ENCODE results near the gene IRF9.

The IRF9 gene

DNA sequence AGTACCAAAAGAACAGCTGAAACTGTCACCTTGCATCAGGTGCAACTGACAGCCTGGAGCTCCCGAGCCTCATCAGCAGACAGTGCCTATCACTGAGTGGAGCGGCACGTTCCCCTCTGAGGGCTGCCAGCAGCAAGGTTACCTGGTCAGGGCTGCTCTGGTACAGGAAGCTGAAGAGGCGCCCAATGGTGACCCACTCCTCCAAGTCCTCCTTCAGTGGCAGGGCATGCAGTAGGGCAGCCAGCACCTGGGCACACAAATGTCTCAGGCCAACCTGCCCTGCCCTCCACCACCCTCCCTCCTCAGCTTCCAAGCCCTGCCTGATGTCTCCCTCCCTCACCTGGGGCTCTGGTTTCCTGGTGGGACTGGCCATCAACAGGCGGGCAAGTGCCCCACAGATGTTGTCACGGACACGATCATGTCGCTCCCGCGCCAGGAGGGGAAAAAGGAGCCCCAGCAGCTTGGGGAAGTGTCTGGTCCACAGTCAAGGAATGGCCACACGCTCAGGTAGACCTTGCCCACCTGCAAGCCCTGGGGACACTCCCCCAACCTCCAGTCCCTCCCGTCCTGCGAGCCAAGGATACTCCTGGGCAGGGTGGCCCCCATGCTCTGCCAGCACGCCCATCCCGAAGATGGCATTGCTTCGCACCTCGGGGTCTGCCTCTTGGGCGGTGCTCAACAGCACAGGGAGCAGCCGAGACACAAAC lies 20.5 kb downstream of the IRF9 start:
- DNase-seq (ENCODE audit: extremely low spot score): no peak
- TF ChIP-seq CTBP1 (IDR thresholded peaks at IDR 0.05; ENCODE audit: borderline replicate concordance): no peak
- no peak for TF ChIP-seq FOXA1 (IDR thresholded peaks at IDR 0.05)
- TF ChIP-seq SP1 (IDR thresholded peaks at IDR 0.05): no peak
- no peak for TF ChIP-seq ARNT (IDR thresholded peaks at IDR 0.05)
- TF ChIP-seq HDGF (IDR thresholded peaks at IDR 0.05; ENCODE audit: borderline replicate concordance): no peak
- ChIA-PET CTCF (interaction anchor here (1.1 to 2.1 kb wide), 2 partner anchors 20 to 123 kb away, joined by 3 to 10 read pairs; partner anchors contain the start of gene IRF9), POLR2A (interaction anchor here (1.3 to 3.2 kb wide), 5 partner anchors 7 to 68 kb away, joined by 4 to 15 read pairs (median 7); partner anchors contain the start of genes DCAF11, IPO4, IRF9 and NRL)

DNA sequence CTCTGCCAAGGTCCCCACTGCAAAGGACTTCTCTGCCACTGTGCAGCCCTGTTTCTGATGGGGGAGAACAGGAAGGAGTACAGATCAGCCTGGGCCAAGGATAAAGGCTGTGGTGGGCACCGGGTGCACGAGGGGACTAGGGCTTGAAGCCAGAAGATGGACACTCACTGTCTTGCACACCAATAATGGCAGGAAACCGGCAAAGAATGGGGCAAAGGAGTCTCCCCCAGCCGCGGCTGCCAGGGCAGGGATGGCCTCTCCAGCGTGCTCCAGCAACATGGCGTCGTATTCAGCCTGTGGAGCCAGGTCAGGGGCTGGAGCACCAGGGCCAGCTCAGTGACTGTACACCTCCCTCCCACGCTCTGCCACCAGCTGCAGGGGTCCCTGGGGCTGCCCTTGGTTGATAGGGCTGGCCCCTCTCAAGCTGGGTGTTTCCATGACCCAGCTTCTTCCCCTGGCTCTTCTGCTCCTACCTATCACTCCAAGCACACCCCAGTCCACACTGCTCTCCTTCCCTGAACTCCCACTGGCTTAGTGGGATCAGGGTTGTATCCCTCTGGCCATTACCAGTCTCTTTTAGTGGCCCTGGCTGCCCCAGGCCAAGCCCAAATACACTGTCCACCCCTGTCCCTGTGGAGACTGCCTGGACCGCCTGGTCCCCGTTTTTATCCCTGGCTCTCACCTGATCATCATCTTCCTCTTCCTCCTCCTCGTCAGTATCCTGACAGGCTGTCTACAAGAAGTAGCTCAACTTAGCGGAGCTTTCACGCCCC lies 21.2 kb downstream of the IRF9 start:
- CTCF ChIA-PET: interaction anchor here (1.1 kb wide), 1 partner anchor 124 kb away, joined by 3 read pairs; no protein-coding TSS in a partner anchor
- no peak for TF ChIP-seq NFRKB (IDR thresholded peaks at IDR 0.05)
- TF ChIP-seq ARNT (IDR thresholded peaks at IDR 0.05): no peak
- no peak for TF ChIP-seq ELF4 (IDR thresholded peaks at IDR 0.05)
- no peak for TF ChIP-seq BHLHE40 (IDR thresholded peaks at IDR 0.05; ENCODE audit: borderline replicate concordance)
- no peak for TF ChIP-seq L3MBTL2 (conservative IDR thresholded peaks at IDR 0.05)
- no peak for TF ChIP-seq HDGF (IDR thresholded peaks at IDR 0.05; ENCODE audit: borderline replicate concordance)
- no peak for TF ChIP-seq ZNF384 (IDR thresholded peaks at IDR 0.05)
- TF ChIP-seq SP1 (IDR thresholded peaks at IDR 0.05): no peak
- no peak for TF ChIP-seq FOXM1 (IDR thresholded peaks at IDR 0.05; ENCODE audit: borderline replicate concordance)
- TF ChIP-seq CTBP1 (IDR thresholded peaks at IDR 0.05; ENCODE audit: borderline replicate concordance): no peak
- TF ChIP-seq LEF1 (IDR thresholded peaks at IDR 0.05; ENCODE audit: borderline replicate concordance): no peak
- no peak for TF ChIP-seq TARDBP (IDR thresholded peaks at IDR 0.05)
- no peak for TF ChIP-seq FOXA1 (IDR thresholded peaks at IDR 0.05)
- TF ChIP-seq PKNOX1 (IDR thresholded peaks at IDR 0.05): no peak
- TF ChIP-seq SUZ12 (IDR thresholded peaks at IDR 0.05): no peak
- TF ChIP-seq FOXK2 (IDR thresholded peaks at IDR 0.05): no peak
- no peak for DNase-seq (ENCODE audit: extremely low spot score)
- POLR2A ChIA-PET: interaction anchor here (0.8 to 1.0 kb wide), 2 partner anchors 31 to 41 kb away, joined by 3 to 4 read pairs; partner anchors contain the start of genes CHMP4A and EMC9

DNA sequence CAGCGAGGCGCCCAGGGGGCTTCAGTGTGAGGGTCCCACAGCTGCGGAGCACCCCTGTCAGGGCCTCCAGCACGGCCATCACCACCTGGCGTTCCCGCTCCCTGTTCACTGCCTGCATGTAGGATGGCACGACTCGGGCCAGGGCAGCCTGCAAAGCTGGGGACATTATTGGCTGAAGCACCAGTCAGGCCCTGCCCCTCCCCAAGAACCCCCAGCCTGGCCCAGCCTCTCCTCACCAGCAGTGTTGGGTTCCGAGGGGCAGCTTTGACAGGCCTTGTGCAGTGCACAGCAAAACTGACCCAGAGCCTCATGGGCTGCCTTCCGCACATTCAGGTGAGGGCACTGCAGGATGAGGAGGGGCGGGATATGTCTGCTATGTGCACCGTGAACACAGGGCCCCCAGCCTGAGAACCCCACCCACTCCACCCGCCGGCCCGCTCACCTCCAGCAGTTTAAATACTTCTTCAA lies 22.0 kb downstream of the IRF9 start:
- DNase-seq (ENCODE audit: extremely low spot score): no peak
- TF ChIP-seq L3MBTL2 (conservative IDR thresholded peaks at IDR 0.05) (no peak), CTBP1 (IDR thresholded peaks at IDR 0.05; ENCODE audit: borderline replicate concordance) (no peak), FOXK2 (IDR thresholded peaks at IDR 0.05) (no peak), LEF1 (IDR thresholded peaks at IDR 0.05; ENCODE audit: borderline replicate concordance) (no peak), HDGF (IDR thresholded peaks at IDR 0.05; ENCODE audit: borderline replicate concordance) (no peak), FOXA1 (IDR thresholded peaks at IDR 0.05) (no peak), SP1 (IDR thresholded peaks at IDR 0.05) (no peak), TARDBP (IDR thresholded peaks at IDR 0.05) (no peak), NFRKB (IDR thresholded peaks at IDR 0.05) (no peak), FOXM1 (IDR thresholded peaks at IDR 0.05; ENCODE audit: borderline replicate concordance) (no peak)
- ChIA-PET CTCF (interaction anchor here (1.1 kb wide), 1 partner anchor 125 kb away, joined by 3 read pairs; no protein-coding TSS in a partner anchor), POLR2A (interaction anchor here (0.8 to 1.0 kb wide), 2 partner anchors 30 to 42 kb away, joined by 3 to 4 read pairs; partner anchors contain the start of genes CHMP4A and EMC9)

DNA sequence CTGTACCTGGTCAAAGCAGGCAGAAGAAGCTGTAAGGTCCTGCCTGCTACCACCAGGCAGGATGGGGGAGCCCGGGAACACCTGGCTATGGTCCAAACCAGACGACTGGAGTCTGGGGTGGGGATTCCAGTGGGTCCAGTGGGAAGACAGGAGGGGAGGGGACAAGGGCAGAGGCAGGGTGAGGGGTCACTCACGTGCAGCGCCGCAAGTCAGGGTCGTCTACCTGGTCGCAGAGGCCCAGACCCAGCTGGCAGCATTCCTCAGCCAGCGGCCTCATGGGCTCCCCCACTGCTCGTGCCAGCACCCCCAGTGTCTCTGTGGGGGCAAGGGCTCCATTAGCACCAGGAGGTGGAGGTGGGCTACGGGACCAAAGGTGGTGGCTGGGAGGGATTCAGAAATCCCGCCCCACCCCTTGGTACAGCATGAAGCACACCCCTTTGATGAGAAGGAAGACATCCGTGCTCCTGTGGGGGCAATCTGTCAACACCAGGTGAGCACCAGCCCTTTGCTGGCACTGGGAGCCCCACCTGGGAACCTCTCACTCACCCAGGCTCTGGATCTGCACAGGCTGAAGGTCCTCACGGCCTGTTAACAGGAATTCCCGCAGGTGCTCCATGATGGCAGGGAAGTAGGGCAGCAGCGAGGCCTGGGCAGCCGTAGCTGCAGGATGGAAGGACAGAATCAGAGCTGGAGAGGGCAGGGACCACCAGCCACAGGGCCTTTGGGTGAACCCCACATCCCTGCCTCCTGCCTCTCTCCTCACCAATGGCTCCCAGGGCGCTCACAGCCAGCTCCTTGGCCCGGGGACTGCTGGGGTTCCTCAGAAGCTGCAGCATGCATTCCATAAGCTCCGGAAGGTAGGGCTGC lies 23.3 kb downstream of the IRF9 start:
- no peak for DNase-seq (ENCODE audit: extremely low spot score)
- ChIA-PET CTCF (interaction anchor here (1.6 kb wide), 1 partner anchor 23 kb away, joined by 4 read pairs; the partner anchor contains the start of gene IRF9), POLR2A (interaction anchor here (2.9 kb wide), 1 partner anchor 11 kb away, joined by 14 read pairs; the partner anchor contains the start of gene TM9SF1)
- TF ChIP-seq TARDBP (IDR thresholded peaks at IDR 0.05) (no peak), FOXA1 (IDR thresholded peaks at IDR 0.05) (no peak)

DNA sequence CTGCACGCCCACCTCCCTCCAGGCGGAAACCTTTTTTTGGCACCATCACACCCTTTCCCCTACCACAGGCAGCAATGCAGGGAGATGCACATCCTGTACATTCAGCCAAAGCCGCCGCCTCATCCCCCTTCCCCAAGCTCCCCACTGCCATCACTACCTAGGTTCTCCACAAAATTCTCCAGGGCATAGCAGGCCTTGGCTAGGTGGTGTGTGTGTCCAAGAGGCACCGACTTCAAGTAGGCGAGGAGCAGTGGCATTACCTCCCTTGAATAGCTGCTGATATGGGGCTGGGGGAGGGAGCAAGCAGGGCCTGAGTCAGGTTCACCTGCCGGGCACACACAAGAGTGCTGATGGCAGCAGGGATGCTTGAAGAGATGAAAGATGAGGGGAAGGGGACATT lies 24.0 kb downstream of the IRF9 start:
- ChIA-PET CTCF (interaction anchor here (1.6 kb wide), 1 partner anchor 24 kb away, joined by 4 read pairs; the partner anchor contains the start of gene IRF9), POLR2A (interaction anchor here (0.7 to 2.9 kb wide), 3 partner anchors 8 to 44 kb away, joined by 3 to 14 read pairs (median 4); partner anchors contain the start of genes EMC9 and TM9SF1)
- DNase-seq (ENCODE audit: extremely low spot score): no peak
- TF ChIP-seq L3MBTL2 (conservative IDR thresholded peaks at IDR 0.05): no peak
- no peak for TF ChIP-seq FOXK2 (IDR thresholded peaks at IDR 0.05)

GRCh38 chr14:24185741-24186140 lies 24.7 kb downstream of the IRF9 start:
- TF ChIP-seq CTBP1 (IDR thresholded peaks at IDR 0.05; ENCODE audit: borderline replicate concordance) (no peak), FOXM1 (IDR thresholded peaks at IDR 0.05; ENCODE audit: borderline replicate concordance) (no peak), PKNOX1 (IDR thresholded peaks at IDR 0.05) (no peak), FOXK2 (IDR thresholded peaks at IDR 0.05) (no peak), FOXA1 (IDR thresholded peaks at IDR 0.05) (no peak), TARDBP (IDR thresholded peaks at IDR 0.05) (no peak), SP1 (IDR thresholded peaks at IDR 0.05) (no peak), ZNF384 (IDR thresholded peaks at IDR 0.05) (no peak), ELF4 (IDR thresholded peaks at IDR 0.05) (no peak), NFRKB (IDR thresholded peaks at IDR 0.05) (no peak), BHLHE40 (IDR thresholded peaks at IDR 0.05; ENCODE audit: borderline replicate concordance) (no peak), ARNT (IDR thresholded peaks at IDR 0.05) (no peak), LEF1 (IDR thresholded peaks at IDR 0.05; ENCODE audit: borderline replicate concordance) (no peak), L3MBTL2 (conservative IDR thresholded peaks at IDR 0.05) (no peak), HDGF (IDR thresholded peaks at IDR 0.05; ENCODE audit: borderline replicate concordance) (no peak), SUZ12 (IDR thresholded peaks at IDR 0.05) (no peak)
- no peak for DNase-seq (ENCODE audit: extremely low spot score)
- POLR2A ChIA-PET: interaction anchor here (0.7 to 2.9 kb wide), 4 partner anchors 8 to 44 kb away, joined by 3 to 14 read pairs (median 4); partner anchors contain the start of genes EMC9 and TM9SF1
- CTCF ChIA-PET: interaction anchor here (1.6 kb wide), 1 partner anchor 24 kb away, joined by 4 read pairs; the partner anchor contains the start of gene IRF9
